CD4-positive, alpha-beta T cell treated with Interleukin-6 at 100 ng/mL for 8 hours (primary cell): ENCODE data around the gene RNF208.
A peak's percentile ranks its signal among the peaks of the same experiment; 100 is the strongest.
"Not testable (repeated sequence)": the region's sequence is repeated elsewhere in the genome, so short reads cannot be mapped to it uniquely, and the experiment has no call there.

Experiments
- DNase-seq: peaks from one replicate; pipeline ENCODE4 v3.0.0-alpha.2; 2020; ENCODE audit warnings: mixed read lengths, low spot score

Gene RNF208

GRCh38 chr9:137240318-137240840 is 18.3 kb upstream of the RNF208 start:
- DNase-seq: peak; percentile 59

GRCh38 chr9:137239541-137240200 is 17.6 kb upstream of the RNF208 start:
- not testable (repeated sequence) for DNase-seq

DNA sequence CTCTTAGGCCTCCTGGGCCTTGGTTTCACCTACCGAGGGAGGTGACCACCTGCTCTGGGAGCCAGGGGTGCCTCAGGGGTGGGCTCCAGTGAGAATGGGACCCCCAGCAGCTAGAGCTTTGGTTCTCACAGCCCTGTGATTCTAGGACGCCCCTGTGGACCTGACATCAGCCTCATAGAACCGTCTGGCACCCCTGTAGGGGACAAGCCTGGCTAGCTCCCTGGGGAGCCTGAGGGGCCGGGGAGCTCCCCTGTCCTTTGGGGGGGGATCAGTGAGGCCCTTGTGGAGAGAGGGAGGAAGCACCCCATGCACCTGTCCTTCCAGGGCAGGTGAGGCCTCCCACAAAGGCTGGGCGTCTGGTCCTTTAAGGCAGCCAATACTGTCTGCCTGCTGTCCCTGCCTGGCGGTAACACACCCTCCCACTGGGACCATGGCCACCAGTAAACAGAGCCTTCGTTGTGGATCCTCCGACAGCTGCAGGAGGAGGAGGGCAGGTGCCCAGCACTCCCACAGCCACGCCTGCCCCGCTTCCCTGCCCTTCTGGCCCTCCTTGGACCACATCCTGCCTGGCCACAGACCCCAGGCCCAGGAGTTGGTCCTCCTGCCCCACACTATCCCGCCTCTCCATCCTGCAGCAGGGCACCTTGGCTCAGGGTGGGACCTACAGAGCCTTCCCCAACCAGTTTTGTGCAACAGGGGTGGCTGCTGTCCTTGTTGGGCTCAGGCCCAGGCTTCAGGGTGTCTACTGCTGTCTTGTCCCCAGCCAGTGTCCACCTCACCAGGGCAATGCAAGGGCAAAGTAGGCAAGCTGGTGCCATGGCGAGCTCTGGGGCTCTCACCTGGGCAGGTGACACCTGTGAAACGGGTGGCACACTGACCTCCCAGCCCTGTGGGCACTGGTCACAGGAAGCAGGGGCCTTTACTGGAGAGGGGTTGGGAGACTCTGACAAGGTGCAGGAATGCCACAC is 16.0 kb upstream of the RNF208 start:
- no peak for DNase-seq

DNA sequence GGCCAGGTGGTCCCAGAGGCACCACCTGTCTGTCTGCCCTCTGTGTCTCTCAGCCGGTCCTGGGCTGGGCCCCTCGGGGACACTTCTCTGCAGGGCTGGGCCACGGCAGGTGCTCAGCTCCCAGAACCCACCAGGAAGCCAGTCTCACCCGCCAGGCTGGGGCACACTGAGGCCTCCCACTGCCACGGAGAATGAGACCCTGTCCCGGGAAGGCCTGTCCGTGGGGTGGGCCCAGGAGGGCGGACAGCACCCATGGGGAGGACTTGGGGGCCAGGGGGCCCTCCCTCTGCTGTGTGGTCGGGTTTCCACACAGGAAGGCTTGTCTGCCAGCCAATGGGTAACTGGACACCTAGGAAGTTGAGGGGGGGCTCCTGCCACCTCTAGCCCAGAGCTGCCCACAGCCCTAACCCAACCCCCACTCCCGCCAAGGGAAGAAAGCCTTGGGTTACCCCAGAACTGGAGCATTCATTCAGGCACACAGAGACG is 14.9 kb upstream of the RNF208 start:
- DNase-seq: no peak

GRCh38 chr9:137236238-137236935 is 14.3 kb upstream of the RNF208 start:
- DNase-seq: peak; percentile 88

GRCh38 chr9:137235424-137236237 is 13.6 kb upstream of the RNF208 start:
- DNase-seq: no peak

- no peak for DNase-seq
These were observed 12.9 kb upstream of the RNF208 start for GRCh38 chr9:137234758-137235423.

DNA sequence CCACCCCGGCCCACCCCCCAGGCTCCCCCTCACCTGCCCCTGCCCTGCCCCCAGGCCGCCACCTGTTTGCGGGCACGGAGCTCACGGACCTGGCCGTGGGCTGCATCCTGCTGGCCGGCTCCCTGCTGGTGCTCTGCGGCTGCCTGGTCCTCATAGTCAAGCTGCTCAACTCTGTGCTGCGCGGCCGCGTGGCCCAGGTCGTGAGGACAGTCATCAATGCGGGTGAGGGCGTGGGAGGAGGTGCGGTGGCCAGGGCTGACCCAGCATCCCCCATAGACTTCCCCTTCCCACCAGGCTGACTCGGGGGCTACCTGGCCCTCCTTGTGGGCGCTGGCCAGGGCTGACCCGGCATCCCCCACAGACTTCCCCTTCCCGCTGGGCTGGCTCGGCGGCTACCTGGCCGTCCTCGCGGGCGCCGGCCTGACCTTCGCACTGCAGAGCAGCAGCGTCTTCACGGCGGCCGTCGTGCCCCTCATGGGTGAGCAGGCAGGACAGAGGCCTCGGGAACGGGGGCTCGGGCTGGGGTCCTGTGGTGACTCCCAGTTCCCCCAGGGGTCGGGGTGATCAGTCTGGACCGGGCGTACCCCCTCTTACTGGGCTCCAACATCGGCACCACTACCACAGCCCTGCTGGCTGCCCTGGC is 12.1 kb upstream of the RNF208 start:
- DNase-seq: no peak

DNA sequence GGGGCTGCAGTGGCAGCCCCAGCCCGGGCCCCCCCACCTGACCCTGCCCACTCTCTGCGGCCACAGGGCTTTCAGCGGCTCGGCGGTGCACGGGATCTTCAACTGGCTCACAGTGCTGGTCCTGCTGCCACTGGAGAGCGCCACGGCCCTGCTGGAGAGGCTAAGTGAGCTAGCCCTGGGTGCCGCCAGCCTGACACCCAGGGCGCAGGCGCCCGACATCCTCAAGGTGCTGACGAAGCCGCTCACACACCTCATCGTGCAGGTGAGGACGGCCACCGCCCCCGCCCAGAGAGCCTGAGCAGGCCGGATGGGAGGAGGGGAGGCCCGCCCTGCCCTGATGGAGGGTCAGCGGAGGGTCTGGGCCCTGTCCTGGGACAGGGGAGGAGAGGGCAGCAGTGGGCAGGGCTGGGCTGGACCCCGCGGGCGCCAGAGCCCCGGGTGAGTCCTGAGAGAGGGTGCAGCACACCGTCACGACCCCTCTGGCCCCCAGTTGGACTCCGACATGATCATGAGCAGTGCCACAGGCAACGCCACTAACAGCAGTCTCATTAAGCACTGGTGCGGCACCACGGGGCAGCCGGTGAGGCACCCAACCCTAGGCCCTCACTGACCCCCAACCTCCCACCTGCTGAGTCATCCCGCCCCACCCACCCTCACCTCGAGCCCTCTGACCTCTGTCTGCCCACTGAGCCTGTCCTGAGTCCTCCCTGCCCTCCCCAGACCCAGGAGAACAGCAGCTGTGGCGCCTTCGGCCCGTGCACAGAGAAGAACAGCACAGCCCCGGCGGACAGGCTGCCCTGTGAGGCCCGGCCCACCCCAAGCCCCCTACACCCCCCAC is 11.3 kb upstream of the RNF208 start:
- no peak for DNase-seq

GRCh38 chr9:137232510-137232909 is 10.5 kb upstream of the RNF208 start:
- no peak for DNase-seq

DNA sequence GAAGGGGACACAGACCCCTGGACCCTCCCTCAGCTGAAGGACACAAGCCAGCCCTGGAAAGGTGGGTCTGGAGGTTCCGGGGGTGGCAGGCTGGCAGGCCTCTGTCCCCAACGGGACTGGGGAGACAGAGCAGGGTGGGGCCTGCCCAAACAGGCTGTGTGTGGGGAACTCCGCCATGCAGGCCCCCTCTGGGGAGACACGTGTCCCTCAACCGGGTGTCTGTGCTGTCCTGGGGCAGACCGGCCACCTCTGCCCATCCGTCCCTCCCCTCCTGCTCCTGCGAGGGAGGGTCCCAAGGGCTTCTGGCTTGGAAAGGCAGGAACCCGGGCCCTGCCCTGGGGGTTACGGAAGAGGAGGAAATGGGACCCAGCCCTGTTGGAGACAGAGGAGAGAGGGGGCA is 10.1 kb upstream of the RNF208 start:
- no peak for DNase-seq

- no peak for DNase-seq
These were observed 9.5 kb upstream of the RNF208 start for GRCh38 chr9:137231372-137232039.

DNA sequence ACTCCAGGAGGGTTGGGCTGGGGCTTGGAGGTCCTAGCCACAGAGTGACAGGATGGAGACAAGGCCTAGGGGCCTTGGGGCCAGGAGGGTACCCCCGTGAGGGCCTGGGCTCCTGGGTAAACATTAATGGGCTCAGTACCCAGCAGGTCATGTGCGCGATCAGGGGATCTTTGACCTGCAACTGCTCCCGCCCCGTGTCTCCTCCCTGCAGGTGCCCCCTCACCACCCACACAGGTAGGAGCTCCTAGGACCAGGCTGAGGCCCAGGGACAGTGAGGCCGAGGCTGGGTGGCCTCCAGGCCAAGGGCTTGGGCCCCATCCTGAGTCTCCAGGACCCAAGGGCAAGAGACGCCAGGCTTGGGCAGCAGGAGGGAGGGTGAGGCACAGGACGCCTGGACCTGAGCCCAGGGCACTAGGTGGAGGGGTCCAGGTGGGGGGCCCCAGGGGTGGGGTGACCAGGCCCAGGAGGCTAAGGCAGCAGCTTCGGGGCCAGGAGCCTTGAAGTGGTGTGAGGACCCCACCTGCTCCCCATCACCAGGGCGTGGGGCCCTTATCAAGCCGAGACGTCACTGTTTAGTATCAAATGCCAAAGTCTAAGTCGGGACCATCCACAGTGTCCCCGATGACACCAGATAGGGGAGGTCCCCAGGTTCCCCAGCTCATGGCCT is 8.8 kb upstream of the RNF208 start, which contains the start of gene SLC34A3:
SLC34A3 (plus strand) TSS at position 197 of the 667 bp plus-strand sequence. CDS start 802 bp downstream, outside the sequence.
- DNase-seq: no peak

DNA sequence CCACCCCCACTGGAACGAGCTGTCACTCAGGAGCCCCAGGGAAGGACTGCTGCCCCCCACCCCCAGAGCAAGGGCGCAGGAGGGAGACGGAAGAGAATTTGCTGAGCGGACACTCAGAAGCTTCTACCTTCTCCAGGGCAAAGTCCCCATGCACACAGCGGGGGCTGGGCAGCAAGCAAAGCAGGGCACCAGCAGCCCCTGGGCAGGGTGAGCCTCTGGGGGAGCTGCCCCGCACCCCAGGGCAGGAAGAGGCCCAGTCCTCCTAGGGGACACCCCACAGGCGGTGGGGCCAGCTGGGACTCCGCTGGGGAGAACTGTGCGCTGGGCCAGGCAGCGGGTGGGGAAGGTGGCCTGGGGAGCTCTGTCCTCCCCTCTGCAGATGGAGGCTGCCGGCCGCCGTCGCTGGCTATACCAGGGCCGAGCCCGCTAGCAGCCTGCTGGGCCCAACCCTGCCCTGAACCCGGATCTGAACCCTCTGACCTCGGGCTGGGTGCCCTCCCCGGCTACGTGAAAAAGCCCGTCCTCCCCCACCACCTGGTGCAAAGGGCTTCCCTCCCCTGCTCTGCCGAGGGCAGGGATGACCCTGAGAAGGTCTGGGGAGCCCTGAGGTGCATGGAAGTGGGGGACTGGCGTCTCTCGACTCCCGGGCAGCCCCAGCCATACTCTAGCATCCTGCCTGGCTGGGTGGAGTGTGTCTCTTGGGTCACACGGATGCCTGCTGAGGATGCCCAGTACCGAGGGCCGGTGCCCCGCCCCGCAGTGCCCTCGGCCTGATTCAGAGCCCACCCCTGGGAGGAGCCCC is 8.1 kb upstream of the RNF208 start:
- no peak for DNase-seq

DNA sequence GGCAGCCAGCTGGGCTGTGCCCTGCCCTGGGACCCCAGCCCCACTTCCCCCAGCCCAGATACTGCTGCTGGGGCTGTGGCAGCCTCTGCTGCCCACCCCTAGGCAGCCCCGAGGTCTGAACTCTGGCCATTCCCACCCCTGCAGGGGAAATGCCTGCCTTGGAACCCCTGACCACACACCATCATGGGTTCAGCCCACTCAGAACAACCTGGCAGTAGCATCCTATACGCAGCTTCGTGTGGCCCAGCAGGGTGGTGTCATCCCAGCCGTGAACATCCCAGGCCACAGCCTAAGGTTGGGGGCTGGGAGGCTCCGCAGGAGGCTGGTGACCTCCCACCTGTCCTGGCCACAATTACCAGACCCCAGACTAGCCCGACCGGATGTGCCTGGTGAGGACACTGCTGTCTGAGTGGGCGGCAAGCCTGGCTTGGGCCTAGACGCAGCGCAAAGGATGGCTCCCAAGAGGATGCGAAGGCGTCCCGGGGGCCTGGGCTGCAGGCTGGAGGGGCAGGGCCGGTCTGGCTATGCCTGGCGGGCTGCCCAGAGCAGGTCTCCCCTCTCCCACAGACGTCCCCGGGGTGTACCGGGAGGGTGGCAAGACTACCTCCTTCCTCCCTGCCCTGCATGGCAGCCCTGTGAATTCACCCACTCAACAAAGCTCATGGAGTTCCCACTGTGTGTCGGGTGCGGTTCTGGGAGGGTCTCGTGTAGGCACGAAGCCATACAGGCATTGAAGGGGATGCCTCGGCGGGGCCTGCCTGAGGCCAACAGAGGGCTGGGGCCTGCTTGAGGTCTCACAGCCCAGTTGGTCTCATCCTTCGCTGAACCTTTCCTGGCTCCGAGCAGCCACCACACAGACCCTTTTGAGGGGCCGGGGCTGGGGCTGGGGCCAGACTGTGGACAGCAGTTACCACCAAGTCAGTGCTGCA is 7.2 kb upstream of the RNF208 start:
- no peak for DNase-seq

- DNase-seq: no peak
These were observed 6.5 kb upstream of the RNF208 start for GRCh38 chr9:137228506-137228967.
